ENCODE measurements around the gene UAP1L1. TPM values are rescaled to one million over a fixed set of nuclear protein-coding genes. Genes with fewer than 3 reads are reported as not detected.
A peak's percentile ranks its signal among the peaks of the same experiment; 100 is the strongest.

Gene UAP1L1
- total and polyA plus RNA-seq, 9 of the 15 experiments (the other 6 are each of a cell fraction or from before 2014, with no cell fraction given): 0.20 to 8.6 (median 3.7) TPM

DNA sequence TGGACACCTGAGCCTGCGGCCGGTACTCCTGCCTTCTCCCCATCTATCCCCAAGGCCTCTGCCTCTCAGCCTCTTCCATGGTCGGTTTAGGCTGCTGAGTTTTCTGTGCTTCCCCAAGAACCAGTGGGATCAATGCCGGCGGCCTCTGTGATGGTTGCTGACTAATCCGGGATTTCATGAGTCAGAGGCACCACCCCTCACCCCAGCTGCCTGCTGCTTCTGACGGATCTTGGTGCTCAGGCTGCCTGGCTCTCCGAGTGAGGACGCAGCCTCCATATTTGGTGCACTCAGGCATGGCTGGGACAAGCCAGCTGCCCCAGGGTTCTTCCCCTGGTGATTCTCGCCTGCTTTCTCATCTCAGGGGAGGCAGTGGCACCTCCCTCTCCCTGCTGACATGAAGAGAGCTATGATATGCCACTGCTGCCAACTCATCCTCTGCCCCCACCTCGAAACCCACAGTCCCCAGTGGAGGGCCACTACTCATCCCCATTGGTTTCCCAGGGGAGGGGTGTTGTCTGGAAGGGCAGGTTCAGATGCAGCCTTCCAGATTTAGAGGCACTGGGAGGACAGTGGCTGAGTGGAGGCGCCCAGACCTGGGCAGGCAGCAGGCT is 6.2 kb downstream of the UAP1L1 start (continued):
- TF ChIP-seq, protein P1, sequence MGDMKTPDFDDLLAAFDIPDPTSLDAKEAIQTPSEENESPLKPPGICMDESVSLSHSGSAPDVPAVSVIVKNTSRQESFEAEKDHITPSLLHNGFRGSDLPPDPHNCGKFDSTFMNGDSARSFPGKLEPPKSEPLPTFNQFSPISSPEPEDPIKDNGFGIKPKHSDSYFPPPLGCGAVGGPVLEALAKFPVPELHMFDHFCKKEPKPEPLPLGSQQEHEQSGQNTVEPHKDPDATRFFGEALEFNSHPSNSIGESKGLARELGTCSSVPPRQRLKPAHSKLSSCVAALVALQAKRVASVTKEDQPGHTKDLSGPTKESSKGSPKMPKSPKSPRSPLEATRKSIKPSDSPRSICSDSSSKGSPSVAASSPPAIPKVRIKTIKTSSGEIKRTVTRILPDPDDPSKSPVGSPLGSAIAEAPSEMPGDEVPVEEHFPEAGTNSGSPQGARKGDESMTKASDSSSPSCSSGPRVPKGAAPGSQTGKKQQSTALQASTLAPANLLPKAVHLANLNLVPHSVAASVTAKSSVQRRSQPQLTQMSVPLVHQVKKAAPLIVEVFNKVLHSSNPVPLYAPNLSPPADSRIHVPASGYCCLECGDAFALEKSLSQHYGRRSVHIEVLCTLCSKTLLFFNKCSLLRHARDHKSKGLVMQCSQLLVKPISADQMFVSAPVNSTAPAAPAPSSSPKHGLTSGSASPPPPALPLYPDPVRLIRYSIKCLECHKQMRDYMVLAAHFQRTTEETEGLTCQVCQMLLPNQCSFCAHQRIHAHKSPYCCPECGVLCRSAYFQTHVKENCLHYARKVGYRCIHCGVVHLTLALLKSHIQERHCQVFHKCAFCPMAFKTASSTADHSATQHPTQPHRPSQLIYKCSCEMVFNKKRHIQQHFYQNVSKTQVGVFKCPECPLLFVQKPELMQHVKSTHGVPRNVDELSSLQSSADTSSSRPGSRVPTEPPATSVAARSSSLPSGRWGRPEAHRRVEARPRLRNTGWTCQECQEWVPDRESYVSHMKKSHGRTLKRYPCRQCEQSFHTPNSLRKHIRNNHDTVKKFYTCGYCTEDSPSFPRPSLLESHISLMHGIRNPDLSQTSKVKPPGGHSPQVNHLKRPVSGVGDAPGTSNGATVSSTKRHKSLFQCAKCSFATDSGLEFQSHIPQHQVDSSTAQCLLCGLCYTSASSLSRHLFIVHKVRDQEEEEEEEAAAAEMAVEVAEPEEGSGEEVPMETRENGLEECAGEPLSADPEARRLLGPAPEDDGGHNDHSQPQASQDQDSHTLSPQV (IDR thresholded peaks at IDR 0.05): peak; percentile 71
- no peak for TF ChIP-seq CTCFL (IDR thresholded peaks at IDR 0.05; ENCODE audit: borderline replicate concordance, insufficient read depth, low read depth, low read length, poor library complexity, severe bottlenecking)
- TF ChIP-seq, protein P2, sequence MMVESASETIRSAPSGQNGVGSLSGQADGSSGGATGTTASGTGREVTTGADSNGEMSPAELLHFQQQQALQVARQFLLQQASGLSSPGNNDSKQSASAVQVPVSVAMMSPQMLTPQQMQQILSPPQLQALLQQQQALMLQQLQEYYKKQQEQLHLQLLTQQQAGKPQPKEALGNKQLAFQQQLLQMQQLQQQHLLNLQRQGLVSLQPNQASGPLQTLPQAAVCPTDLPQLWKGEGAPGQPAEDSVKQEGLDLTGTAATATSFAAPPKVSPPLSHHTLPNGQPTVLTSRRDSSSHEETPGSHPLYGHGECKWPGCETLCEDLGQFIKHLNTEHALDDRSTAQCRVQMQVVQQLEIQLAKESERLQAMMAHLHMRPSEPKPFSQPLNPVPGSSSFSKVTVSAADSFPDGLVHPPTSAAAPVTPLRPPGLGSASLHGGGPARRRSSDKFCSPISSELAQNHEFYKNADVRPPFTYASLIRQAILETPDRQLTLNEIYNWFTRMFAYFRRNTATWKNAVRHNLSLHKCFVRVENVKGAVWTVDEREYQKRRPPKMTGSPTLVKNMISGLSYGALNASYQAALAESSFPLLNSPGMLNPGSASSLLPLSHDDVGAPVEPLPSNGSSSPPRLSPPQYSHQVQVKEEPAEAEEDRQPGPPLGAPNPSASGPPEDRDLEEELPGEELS (CRISPR knock-in tag; IDR thresholded peaks at IDR 0.05; ENCODE audit: borderline replicate concordance): no peak
- TF ChIP-seq ZNF121 (CRISPR knock-in tag; conservative IDR thresholded peaks at IDR 0.05): no peak
- no peak for TF ChIP-seq PREB (CRISPR knock-in tag; IDR thresholded peaks at IDR 0.05)
- TF ChIP-seq, protein P3, sequence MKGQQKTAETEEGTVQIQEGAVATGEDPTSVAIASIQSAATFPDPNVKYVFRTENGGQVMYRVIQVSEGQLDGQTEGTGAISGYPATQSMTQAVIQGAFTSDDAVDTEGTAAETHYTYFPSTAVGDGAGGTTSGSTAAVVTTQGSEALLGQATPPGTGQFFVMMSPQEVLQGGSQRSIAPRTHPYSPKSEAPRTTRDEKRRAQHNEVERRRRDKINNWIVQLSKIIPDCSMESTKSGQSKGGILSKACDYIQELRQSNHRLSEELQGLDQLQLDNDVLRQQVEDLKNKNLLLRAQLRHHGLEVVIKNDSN (CRISPR knock-in tag; IDR thresholded peaks at IDR 0.05): no peak
- TF ChIP-seq ESRRB (CRISPR knock-in tag; IDR thresholded peaks at IDR 0.05; ENCODE audit: borderline replicate concordance): no peak
- TF ChIP-seq, protein P4, sequence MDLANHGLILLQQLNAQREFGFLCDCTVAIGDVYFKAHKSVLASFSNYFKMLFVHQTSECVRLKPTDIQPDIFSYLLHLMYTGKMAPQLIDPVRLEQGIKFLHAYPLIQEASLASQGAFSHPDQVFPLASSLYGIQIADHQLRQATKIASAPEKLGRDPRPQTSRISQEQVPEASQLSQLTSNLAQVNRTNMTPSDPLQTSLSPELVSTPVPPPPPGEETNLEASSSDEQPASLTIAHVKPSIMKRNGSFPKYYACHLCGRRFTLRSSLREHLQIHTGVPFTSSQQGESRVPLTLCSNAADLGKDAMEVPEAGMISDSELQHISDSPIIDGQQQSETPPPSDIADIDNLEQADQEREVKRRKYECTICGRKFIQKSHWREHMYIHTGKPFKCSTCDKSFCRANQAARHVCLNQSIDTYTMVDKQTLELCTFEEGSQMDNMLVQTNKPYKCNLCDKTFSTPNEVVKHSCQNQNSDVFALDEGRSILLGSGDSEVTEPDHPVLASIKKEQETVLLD (IDR thresholded peaks at IDR 0.05): 0 out of 2 replicates have a peak, but pooled peaks have one; percentile 34
- TF ChIP-seq MBD1 (CRISPR knock-in tag; IDR thresholded peaks at IDR 0.05): no peak
- no peak for TF ChIP-seq SIN3B (IDR thresholded peaks at IDR 0.05; ENCODE audit: low read depth)
- no peak for TF ChIP-seq ATF1 (CRISPR knock-in tag; IDR thresholded peaks at IDR 0.05)
- TF ChIP-seq ATF1 (tag; IDR thresholded peaks at IDR 0.05): no peak
- TF ChIP-seq MTA3 (IDR thresholded peaks at IDR 0.05; ENCODE audit: borderline replicate concordance): peak; percentile 36; the same call in 1 of the 2 replicates

Measured in K562 (cell line).